Ramos (cell line): ENCODE measurements around the gene CNIH3.

Source experiments
- in situ Hi-C: fragments of 300-500 bp; cut with MboI; formaldehyde crosslinking; loops from one replicate; pipeline ENCODE4 v1.14.3; 2022; ENCODE audit warnings: low sequenced_read_pairs; ENCODE audit not compliant: unreplicated experiment

Gene CNIH3

GRCh38 chr1:224786533-224787250, 170.6 kb downstream of the CNIH3 start:
- in situ Hi-C loops: no loop called here

- in situ Hi-C loops: no loop called here
Observed at GRCh38 chr1:224789311-224789710, 173.2 kb downstream of the CNIH3 start.
